Vagina (tissue), 2 donors: ENCODE data around the gene TEX36. TPM values are rescaled to one million over a fixed set of nuclear protein-coding genes. Genes with fewer than 3 reads are reported as not detected.

ENCODE experiments used
- DNase-seq, 2 donors: peaks; one replicate each; pipeline ENCODE4 v3.0.0-alpha.2; 2017; ENCODE audit errors: extremely low spot score in 2 of 2
- H3K27ac ChIP-seq: fragments of 200-600 bp; sonication (generic); one replicate; pipeline ENCODE4 v1.5.1; 2019
- H3K27me3 ChIP-seq: fragments of 200-600 bp; sonication (generic); one replicate; pipeline ENCODE4 v1.5.1; 2019
- H3K36me3 ChIP-seq, 2 donors: fragments of 200-600 bp; sonication (generic); one replicate each; pipeline ENCODE4 v1.5.1; 2017 to 2019
- H3K4me1 ChIP-seq: fragments of 200-600 bp; sonication (generic); one replicate; pipeline ENCODE4 v1.5.1; 2019
- H3K4me3 ChIP-seq, 2 donors: fragments of 200-600 bp; sonication (generic); 1 replicate in 1 of 2; 2 replicates in 1 of 2; pipeline ENCODE4 v1.5.1; 2016 to 2019
- H3K9me3 ChIP-seq: fragments of 200-600 bp; sonication (generic); one replicate; pipeline ENCODE4 v1.5.1; 2019
- POLR2A ChIP-seq, 2 donors: fragments of 450-650 bp; IDR thresholded peaks; one replicate each; pipeline ENCODE4 v1.6.1; 2017; ENCODE audit warnings: antibody characterized with exemption in 2 of 2, mild to moderate bottlenecking in 2 of 2, moderate library complexity in 2 of 2
- POLR2AphosphoS5 ChIP-seq, 2 donors: sonication (generic); formaldehyde crosslinking; IDR thresholded peaks; one replicate each; pipeline ENCODE4 v1.9.0; 2017; ENCODE audit warnings: antibody characterized with exemption in 2 of 2, mild to moderate bottlenecking in 2 of 2, low read depth in 1 of 2; ENCODE audit not compliant: insufficient read depth in 1 of 2
- intact Hi-C: fragments of 100-400 bp; cut with DNase I; formaldehyde crosslinking; loops from one replicate; pipeline ENCODE4 v1.15.1; 2023
- total RNA-seq: library from RNA; depleted of rRNA; stranded (reverse); fragments of >200 nt; gene quantifications from one replicate; pipeline ENCODE4 v1.2.3, GENCODE V29; 2016
- TF ChIP-seq, protein P1 (sequence below), 3 experiments: fragments of 450-650 bp in 2 of 3; fragments of 200-600 bp in 1 of 3; sonication (generic) in 1 of 3; IDR thresholded peaks; one replicate each; pipeline ENCODE4 v1.5.1; 2017 to 2019; ENCODE audit warnings: antibody characterized with exemption in 3 of 3, mild to moderate bottlenecking in 2 of 3, moderate library complexity in 2 of 3

The TEX36 gene
- total RNA-seq, 1 donor from 2014 or later: not detected

DNA sequence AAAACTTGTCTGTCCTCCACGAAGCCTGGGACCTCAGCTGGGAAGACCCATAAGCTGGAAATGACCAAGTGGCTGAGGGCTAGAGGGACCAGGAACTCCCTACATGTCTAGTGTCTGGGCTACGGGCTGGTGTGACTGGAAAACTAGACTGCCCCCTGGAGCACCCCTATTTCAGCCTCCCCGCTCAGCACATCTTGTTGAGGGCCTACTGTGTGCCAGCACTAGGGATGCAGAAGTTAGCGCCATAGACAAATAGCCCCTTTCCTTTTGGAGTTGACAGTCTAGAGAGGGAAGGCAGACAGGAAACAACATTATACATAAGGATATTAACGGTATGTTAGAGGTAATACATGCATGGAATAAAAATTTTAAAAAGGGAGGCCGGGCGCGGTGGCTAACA is 74.5 kb downstream of the TEX36 start:
- H3K4me3 ChIP-seq: no peak overlapping the region
- no peaks in the 10 kb centered on the region for H3K36me3 ChIP-seq
- no peak for DNase-seq
- no peaks in the 10 kb centered on the region for H3K9me3 ChIP-seq
- intact Hi-C loops: no loop called here
- no peak overlapping the region for H3K27ac ChIP-seq
- H3K4me1 ChIP-seq: no peaks in the 10 kb centered on the region
- TF ChIP-seq POLR2AphosphoS5 (IDR thresholded peaks at IDR 0.05; ENCODE audit: insufficient read depth in 1 of 2, low read depth in 1 of 2) (no peak), POLR2A (IDR thresholded peaks at IDR 0.05) (no peak)
- TF ChIP-seq, protein P1, sequence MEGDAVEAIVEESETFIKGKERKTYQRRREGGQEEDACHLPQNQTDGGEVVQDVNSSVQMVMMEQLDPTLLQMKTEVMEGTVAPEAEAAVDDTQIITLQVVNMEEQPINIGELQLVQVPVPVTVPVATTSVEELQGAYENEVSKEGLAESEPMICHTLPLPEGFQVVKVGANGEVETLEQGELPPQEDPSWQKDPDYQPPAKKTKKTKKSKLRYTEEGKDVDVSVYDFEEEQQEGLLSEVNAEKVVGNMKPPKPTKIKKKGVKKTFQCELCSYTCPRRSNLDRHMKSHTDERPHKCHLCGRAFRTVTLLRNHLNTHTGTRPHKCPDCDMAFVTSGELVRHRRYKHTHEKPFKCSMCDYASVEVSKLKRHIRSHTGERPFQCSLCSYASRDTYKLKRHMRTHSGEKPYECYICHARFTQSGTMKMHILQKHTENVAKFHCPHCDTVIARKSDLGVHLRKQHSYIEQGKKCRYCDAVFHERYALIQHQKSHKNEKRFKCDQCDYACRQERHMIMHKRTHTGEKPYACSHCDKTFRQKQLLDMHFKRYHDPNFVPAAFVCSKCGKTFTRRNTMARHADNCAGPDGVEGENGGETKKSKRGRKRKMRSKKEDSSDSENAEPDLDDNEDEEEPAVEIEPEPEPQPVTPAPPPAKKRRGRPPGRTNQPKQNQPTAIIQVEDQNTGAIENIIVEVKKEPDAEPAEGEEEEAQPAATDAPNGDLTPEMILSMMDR (IDR thresholded peaks at IDR 0.05): no peak
- no peaks in the 10 kb centered on the region for H3K27me3 ChIP-seq

- intact Hi-C loops: no loop called here
- no peak for DNase-seq
- H3K27me3 ChIP-seq: no peaks in the 10 kb centered on the region
- H3K36me3 ChIP-seq: no peaks in the 10 kb centered on the region
- H3K4me1 ChIP-seq: no peaks in the 10 kb centered on the region
- H3K27ac ChIP-seq: no peak overlapping the region
- no peaks in the 10 kb centered on the region for H3K9me3 ChIP-seq
- TF ChIP-seq POLR2AphosphoS5 (IDR thresholded peaks at IDR 0.05; ENCODE audit: insufficient read depth in 1 of 2, low read depth in 1 of 2) (no peak), POLR2A (IDR thresholded peaks at IDR 0.05) (no peak)
- TF ChIP-seq, protein P1 (IDR thresholded peaks at IDR 0.05): no peak
- no peak overlapping the region for H3K4me3 ChIP-seq
Measured at GRCh38 chr10:125607689-125608290, 75.2 kb downstream of the TEX36 start.

GRCh38 chr10:125606414-125607010 is 76.5 kb downstream of the TEX36 start:
- DNase-seq: no peak
- H3K36me3 ChIP-seq: no peaks in the 10 kb centered on the region
- H3K27me3 ChIP-seq: no peaks in the 10 kb centered on the region
- no peaks in the 10 kb centered on the region for H3K9me3 ChIP-seq
- TF ChIP-seq POLR2A (IDR thresholded peaks at IDR 0.05): no peak
- no peak for TF ChIP-seq POLR2AphosphoS5 (IDR thresholded peaks at IDR 0.05; ENCODE audit: insufficient read depth in 1 of 2, low read depth in 1 of 2)
- TF ChIP-seq, protein P1 (IDR thresholded peaks at IDR 0.05): no peak
- intact Hi-C loops: no loop called here
- H3K4me1 ChIP-seq: no peaks in the 10 kb centered on the region
- H3K27ac ChIP-seq: no peak overlapping the region
- H3K4me3 ChIP-seq: no peak overlapping the region

Other genes with a start within 250 kb of the TEX36 start
- 16.5 TPM for gene EDRF1, start 36.5 kb upstream of the TEX36 start, total RNA-seq
- not detected for gene MMP21, start 92.7 kb upstream of the TEX36 start, total RNA-seq
- gene UROS, start 140.1 kb upstream of the TEX36 start, total RNA-seq: 20.9 TPM
- 30.9 TPM for gene BCCIP, start 140.4 kb upstream of the TEX36 start, total RNA-seq
- 30.2 TPM for gene DHX32, start 198.1 kb upstream of the TEX36 start, total RNA-seq
- 6.6 TPM for gene FANK1, start 213.4 kb upstream of the TEX36 start, total RNA-seq